Renal cortex interstitium (tissue), 11 donors: ENCODE results near the gene EBI3. TPM values are rescaled to one million over a fixed set of nuclear protein-coding genes. Genes with fewer than 3 reads are reported as not detected.
"Not testable (repeated sequence)": the region's sequence is repeated elsewhere in the genome, so short reads cannot be mapped to it uniquely, and the experiment has no call there.

Experiments used
- DNase-seq, 11 donors: peaks; one replicate each; pipeline ENCODE4 v3.0.0-alpha.2; 2013; ENCODE audit warnings: low read depth in 9 of 11, low spot score in 4 of 11; ENCODE audit errors: extremely low read depth in 1 of 11
- polyA plus RNA-seq, 3 donors: library from polyadenylated mRNA; unstranded; fragments of 120-200 nt; gene quantifications; one replicate each; pipeline ENCODE4 v1.2.1, GENCODE V29; 2013; ENCODE audit not compliant: insufficient read length in 3 of 3

The EBI3 gene
- polyA plus RNA-seq, 3 donors, result 0.36 to 0.82 (median 0.54) TPM

DNA sequence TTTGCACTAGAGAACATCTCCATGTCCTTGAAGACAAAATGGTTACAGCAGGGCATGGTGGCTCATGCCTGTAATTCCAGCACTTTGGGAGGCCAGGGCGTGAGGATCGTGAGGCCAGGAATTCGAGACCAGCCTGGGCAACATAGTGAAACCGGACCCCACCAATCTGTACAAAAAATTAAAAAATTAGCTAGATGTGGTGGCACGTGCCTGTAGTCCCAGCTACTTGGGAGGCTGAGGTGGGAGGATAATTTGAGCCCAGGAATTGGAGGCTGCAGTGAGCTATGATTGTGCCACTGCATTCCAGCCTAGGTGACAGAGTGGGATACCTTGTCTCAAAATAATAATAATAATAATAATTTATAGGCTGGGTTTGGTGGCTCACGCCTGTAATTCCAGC is 914 bp downstream of the EBI3 start:
- not testable (repeated sequence) for DNase-seq

DNA sequence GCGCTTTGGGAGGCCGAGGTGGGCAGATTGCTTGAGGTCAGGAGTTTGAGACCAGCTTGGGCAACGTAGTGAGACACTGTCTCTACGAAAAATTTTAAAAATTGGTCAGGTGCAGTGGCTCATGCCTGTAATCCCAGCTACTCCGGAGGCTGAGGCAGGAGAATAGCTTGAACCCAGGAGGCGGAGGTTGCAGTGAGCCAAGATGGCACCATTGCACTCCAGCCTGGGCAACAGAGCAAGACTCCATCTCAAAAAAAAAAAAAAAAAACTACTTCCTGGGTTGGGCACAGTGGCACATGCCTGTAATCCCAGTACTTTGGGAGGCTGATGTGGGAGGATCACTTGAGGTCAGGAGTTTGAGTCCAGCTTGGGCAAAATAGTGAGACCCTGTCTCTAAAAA is 2.2 kb downstream of the EBI3 start:
- not testable (repeated sequence) for DNase-seq

DNA sequence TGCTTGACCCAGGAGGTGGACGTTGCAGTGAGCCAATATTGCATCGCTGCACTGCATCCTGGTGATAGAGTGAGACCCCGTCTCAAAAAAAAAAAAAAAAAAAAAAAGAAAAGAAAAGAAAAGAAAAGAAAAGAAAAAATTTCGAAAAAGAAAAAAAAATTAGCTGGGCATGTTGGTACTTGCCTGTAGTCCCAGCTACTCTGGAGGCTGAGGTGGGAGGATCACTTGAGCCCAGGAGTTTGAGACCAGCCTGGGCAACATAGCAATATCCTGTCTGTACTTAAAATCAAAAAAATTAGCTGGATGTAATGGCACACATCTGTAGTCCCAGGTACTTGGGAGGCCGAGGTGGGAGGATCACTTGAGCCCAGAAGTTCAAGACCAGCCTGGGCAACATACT is 2.8 kb downstream of the EBI3 start:
- not testable (repeated sequence) for DNase-seq

DNA sequence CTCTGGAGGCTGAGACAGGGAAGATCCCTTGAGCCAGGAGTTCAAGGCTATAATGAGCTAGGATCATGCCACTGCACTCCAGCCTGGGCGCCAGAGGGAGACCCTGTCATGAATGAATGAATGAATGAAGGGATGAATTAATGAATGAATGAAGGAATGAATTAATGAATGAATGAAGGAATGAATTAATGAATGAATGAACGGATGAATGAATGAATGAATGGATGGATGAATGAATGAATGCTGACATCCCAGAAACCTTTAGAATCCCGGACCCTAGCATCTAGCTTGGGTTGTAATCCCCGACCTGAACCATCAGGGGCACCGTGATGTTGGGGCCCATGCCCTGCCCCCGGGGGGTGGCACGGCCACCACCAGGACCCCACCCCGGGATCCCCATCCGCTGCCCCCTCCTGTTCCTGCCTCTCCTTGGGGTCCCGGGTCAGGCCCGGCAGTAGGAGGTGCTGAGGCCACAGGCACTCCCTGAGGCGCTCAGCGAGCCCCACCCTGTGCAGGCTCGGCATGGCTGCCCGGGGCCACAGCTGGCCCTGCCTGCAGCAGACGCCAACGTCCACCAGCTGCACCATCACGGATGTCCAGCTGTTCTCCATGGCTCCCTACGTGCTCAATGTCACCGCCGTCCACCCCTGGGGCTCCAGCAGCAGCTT is 3.4 kb downstream of the EBI3 start:
- DNase-seq, result no peak

DNA sequence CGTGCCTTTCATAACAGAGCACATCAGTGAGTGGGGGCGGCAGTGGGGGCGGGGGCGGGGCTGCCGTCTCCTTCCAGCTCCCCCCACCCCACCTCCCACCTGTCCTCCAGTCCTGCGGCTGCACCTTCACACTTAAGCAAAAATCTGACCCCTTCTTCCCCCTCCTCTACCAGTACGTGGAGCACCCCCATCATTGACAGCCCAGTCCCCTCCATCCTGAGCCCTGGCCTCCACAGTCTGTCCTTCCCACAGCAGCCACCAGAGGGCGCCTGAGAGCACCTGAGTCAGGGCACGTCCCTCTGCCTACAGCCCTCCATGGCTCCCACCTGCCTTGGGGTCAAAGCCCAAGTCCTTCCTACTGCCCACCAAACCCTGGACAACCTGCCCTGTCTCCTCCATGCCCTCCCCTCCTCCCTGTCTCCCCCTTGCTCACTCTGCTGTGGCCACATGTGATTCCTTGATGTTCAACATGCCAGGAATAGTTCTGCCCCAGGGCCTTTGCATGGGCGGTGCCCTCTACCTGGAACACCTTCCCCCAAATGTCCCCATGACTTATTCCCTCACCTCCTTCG is 4.0 kb downstream of the EBI3 start:
- DNase-seq, result no peak

DNA sequence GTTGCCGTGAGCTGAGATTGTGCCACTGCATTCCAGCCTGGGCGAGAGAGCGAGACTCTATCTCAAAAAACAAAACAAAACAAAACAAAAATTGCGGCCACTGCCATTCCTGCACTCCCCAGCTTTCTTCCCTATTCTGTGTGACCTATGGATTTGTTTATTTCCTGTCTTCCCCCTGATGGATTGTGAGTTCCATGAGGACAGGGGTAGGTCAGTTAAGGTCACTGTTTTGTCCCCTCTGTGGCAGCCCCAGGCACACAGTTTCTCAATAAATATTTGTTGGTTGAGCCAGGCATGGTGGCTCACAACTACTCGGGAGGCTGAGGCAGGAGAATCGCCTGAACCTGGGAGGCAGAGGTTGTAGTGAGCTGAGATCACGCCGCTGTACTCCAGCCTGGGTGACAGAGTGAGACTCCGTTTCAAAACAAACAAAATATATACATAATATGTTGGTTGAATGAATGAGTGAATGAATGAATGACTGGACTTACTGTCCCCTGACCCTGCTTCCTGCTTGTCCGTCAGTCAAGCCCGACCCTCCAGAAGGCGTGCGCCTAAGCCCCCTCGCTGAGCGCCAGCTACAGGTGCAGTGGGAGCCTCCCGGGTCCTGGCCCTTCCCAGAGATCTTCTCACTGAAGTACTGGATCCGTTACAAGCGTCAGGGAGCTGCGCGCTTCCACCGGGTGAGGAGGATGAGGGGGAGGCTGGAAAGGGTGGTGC is 5.0 kb downstream of the EBI3 start:
- no peak for DNase-seq

DNA sequence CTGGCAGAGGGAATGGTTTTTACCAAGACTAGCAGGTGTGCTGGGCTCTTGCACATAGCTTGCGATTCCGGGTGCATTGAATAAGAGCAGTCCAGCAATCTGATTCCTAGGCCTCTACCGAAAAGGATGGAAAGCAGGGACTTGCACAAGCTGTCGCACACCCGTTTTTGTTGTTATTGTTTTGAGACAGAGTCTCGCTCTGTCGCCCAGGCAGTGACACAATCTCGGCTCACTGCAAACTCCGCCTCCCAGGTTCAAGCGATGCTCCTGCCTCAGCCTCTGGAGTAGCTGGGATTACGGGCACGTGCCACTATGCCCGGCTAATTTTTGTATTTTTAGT is 5.5 kb downstream of the EBI3 start:
- DNase-seq, result no peak

DNA sequence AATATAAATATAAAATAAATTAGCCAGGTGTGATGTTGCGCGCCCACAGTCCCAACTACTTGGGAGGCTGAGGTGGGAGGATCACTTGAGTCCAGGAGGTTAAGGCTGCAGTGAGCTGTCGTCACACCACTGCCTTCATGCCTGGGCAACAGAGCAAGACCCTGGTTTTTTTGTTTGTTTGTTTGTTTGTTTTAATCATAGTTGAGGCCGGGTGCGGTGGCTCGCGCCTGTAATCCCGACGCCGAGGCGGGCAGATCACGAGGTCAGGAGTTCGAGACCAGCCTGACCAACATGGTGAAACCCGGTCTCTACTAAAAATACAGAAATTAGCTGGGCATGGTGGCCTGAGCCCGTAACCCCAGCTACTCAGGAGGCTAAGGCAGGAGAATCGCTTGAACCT is 8.2 kb downstream of the EBI3 start:
- not testable (repeated sequence) for DNase-seq

DNA sequence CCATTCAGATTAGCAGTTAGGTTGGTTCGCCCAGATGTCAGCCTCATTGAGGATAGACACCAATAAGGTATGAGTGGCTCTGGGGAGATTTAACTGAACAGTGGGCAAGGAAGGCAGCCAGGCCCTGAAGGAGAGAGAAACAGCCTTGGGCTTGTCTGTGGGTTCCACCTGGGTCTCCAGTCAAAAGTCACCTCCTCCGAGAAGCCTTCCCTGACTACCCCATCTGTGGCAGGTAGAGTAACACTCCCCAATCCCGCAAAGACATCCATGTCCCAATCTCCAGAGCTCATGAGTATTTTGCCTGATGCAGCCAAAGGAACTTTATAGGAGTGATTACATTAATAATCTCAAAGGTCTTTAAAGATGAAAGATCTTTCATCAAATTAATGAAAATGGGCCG is 9.5 kb downstream of the EBI3 start:
- no peak for DNase-seq

DNA sequence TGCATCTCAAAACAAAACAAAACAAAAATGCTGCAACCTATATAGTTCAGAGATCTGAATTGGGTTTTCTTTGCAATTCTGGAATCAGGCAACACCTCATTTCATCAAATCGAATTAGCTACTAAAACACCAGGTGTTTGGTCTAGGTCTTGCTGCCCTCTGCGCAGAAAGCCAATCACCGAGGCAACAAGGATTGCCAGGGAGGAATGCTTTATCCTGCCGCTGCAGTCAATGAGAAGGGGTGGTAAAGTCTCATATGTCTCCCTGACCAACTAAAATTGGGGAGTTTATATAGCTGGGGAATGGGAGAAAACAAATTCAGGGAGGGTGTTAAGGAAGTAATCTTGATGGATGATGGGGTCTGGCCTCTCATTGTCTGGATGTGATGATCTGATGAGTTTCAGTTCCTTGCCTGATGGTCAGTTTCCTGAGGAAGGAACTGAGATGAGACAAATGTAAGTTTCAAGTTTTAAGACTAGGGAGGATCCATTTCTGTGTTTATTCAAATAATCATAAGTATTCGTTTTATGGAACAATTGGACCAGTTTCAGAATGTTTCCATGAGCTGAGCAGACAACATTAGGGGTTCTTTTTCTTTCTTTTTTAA is 12.6 kb downstream of the EBI3 start:
- no peak for DNase-seq

DNA sequence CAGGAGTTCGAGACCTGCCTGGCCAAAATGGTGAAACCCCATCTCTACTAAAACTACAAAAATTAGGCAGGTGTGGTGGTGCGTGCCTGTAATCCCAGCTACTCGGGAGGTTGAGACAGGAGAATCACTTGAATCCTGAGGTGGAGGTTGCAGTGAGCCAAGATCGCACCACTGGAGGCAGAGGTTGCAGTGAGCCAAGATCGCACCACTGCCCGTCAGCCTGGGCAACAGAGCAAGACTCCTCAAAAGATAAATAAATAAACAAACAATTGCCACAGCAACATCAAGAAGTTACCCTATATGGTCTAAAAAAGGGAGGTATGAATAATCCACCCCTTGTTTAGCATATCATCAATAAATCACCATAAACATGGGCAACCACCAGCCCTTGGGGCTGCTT is 16.6 kb downstream of the EBI3 start:
- not testable (repeated sequence) for DNase-seq

GRCh38 chr19:4246767-4247593 is 17.7 kb downstream of the EBI3 start, which contains the start of gene YJU2:
Gene YJU2 (plus strand): TSS chr19:4247080. CDS start chr19:4247147, 67 bp downstream.
- peak; percentile 98 to 100 (median 99) for DNase-seq

- DNase-seq, result no peak
Observed at GRCh38 chr19:4256563-4256962, 27.2 kb downstream of the EBI3 start.

DNA sequence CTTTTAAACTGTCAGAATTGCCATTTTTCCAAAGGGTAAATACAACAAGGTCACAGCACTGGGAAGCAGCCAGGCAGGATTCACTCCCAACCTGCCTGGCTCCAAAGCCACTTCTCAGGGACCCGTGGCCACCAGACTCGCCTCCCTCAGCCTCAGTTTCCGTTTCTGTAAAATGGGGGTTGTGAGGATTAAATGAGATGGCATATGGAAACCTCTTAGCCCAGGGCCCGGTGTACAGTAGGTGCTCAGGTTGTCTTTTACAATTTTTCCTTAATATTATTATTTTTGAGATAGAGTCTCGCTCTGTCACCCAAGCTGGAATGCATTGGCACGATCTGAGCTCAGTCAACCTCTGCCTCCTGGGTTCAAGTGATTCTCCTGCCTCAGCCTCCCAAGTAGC is 27.7 kb downstream of the EBI3 start:
- DNase-seq, result no peak

DNA sequence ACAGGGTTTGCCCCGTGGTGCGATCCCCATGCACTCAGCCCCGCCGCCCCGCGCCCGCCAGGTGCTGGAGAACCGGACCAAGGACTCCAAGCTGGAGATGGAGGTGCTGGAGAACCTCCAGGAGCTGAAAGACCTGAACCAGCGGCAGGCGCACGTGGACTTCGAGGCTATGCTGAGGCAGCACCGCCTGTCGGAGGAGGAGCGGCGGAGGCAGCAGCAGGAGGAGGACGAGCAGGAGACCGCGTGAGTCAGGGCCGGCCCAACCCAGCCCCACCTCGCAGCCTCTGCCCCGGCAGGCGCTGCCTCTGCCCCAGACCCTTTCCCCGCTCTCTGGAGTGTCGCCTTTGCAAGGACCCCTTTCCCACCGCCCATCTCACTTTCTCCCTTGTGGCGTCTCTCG is 28.9 kb downstream of the EBI3 start:
- DNase-seq, result no peak

DNA sequence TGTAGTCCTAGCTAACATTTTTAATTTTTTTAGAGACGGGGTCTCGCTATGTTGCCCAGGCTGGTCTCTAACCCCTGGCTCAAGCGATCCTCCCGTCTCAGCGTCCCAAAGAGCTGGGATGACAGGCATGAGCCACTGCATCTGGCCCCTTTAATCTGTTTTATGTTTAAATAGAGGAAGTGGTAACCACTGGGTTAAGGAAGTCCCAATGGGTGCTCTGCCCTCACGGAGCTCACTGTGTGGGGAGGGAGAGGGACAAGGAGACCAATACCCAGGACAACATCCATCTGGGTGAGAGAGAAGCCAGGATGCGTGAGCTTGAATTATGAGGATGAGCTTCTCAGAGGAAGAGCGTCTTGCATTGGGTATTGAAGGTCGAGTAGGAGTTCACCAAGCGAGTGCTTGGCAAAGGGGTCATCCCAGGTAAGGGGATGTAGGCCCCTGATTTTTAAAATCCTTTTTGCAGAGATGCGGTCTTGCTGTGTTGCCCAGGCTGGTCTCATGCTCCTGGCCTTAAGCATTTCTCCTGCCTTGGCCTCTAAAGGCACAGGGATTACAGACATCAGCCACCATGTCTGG is 31.4 kb downstream of the EBI3 start:
- DNase-seq, result no peak

- no peak for DNase-seq
Observed at GRCh38 chr19:4264812-4265211, 35.5 kb downstream of the EBI3 start.

GRCh38 chr19:4266253-4267000 is 37.1 kb downstream of the EBI3 start:
- DNase-seq, result no peak
